Renal cortex interstitium (tissue), 15 donors: ENCODE measurements around the gene YAP1. TPM values are rescaled to one million over a fixed set of nuclear protein-coding genes. Genes with fewer than 3 reads are reported as not detected.

Experiments used
- DNase-seq, 11 donors: peaks; one replicate each; pipeline ENCODE4 v3.0.0-alpha.2; 2013; ENCODE audit warnings: low read depth in 9 of 11, low spot score in 4 of 11; ENCODE audit errors: extremely low read depth in 1 of 11
- long read RNA-seq, 16 experiments: transcript quantifications; one replicate each; lab custom pipeline, GENCODE V29; 2026
- polyA plus RNA-seq, 3 donors: library from polyadenylated mRNA; unstranded; fragments of 120-200 nt; gene quantifications; one replicate each; pipeline ENCODE4 v1.2.1, GENCODE V29; 2013; ENCODE audit not compliant: insufficient read length in 3 of 3

The YAP1 gene
- polyA plus RNA-seq: 100 to 1,000 TPM; 186 to 206 (median 193) TPM
- long read RNA-seq, donor 1, full-length matches to known transcripts: 7 of 107 reads
- long read RNA-seq, donor 1, partial matches to known transcripts: 100 of 107 reads
- long read RNA-seq, donor 1, other reads (novel, unspliced or antisense): 0 of 107 reads
- long read RNA-seq, donor 2, full-length matches to known transcripts: 10 of 60 reads
- long read RNA-seq, donor 2, partial matches to known transcripts: 50 of 60 reads
- long read RNA-seq, donor 2, other reads (novel, unspliced or antisense): 0 of 60 reads
- long read RNA-seq, donor 3, full-length matches to known transcripts: 29 of 47 reads
- long read RNA-seq, donor 3, partial matches to known transcripts: 18 of 47 reads
- long read RNA-seq, donor 3, other reads (novel, unspliced or antisense): 0 of 47 reads
- long read RNA-seq, donor 4, full-length matches to known transcripts: 16 of 34 reads
- long read RNA-seq, donor 4, partial matches to known transcripts: 18 of 34 reads
- long read RNA-seq, donor 4, other reads (novel, unspliced or antisense): 0 of 34 reads
- long read RNA-seq, donor 5: 0 reads
- long read RNA-seq, donor 6, full-length matches to known transcripts: 24 of 165 reads
- long read RNA-seq, donor 6, partial matches to known transcripts: 141 of 165 reads
- long read RNA-seq, donor 6, other reads (novel, unspliced or antisense): 0 of 165 reads
- long read RNA-seq, donor 7, full-length matches to known transcripts: 16 of 130 reads
- long read RNA-seq, donor 7, partial matches to known transcripts: 114 of 130 reads
- long read RNA-seq, donor 7, other reads (novel, unspliced or antisense): 0 of 130 reads
- long read RNA-seq, donor 8, full-length matches to known transcripts: 22 of 70 reads
- long read RNA-seq, donor 8, partial matches to known transcripts: 48 of 70 reads
- long read RNA-seq, donor 8, other reads (novel, unspliced or antisense): 0 of 70 reads
- long read RNA-seq, donor 9, full-length matches to known transcripts: 13 of 13 reads
- long read RNA-seq, donor 9, partial matches to known transcripts: 0 of 13 reads
- long read RNA-seq, donor 9, other reads (novel, unspliced or antisense): 0 of 13 reads
- long read RNA-seq, donor 10, full-length matches to known transcripts: 11 of 32 reads
- long read RNA-seq, donor 10, partial matches to known transcripts: 21 of 32 reads
- long read RNA-seq, donor 10, other reads (novel, unspliced or antisense): 0 of 32 reads
- long read RNA-seq, donor 11, full-length matches to known transcripts: 21 of 26 reads
- long read RNA-seq, donor 11, partial matches to known transcripts: 5 of 26 reads
- long read RNA-seq, donor 11, other reads (novel, unspliced or antisense): 0 of 26 reads
- long read RNA-seq, donor 12, full-length matches to known transcripts: 9 of 39 reads
- long read RNA-seq, donor 12, partial matches to known transcripts: 30 of 39 reads
- long read RNA-seq, donor 12, other reads (novel, unspliced or antisense): 0 of 39 reads
- long read RNA-seq, donor 13: 0 reads
- long read RNA-seq, donor 14, full-length matches to known transcripts: 11 of 11 reads
- long read RNA-seq, donor 14, partial matches to known transcripts: 0 of 11 reads
- long read RNA-seq, donor 14, other reads (novel, unspliced or antisense): 0 of 11 reads
- long read RNA-seq, donor 15, full-length matches to known transcripts: 11 of 11 reads
- long read RNA-seq, donor 15, partial matches to known transcripts: 0 of 11 reads
- long read RNA-seq, donor 15, other reads (novel, unspliced or antisense): 0 of 11 reads
- long read RNA-seq, donor 16, full-length matches to known transcripts: 61 of 143 reads
- long read RNA-seq, donor 16, partial matches to known transcripts: 69 of 143 reads
- long read RNA-seq, donor 16, other reads (novel, unspliced or antisense): 13 of 143 reads

- DNase-seq: peak; percentile 84 to 95 (median 90)
Measured at GRCh38 chr11:102109896-102110760, at the start of gene YAP1. Gene YAP1 (plus strand): TSS chr11:102110447. CDS start chr11:102110849, 402 bp downstream.

GRCh38 chr11:102061276-102061675 is 49.0 kb upstream of the YAP1 start:
- DNase-seq: no peak

GRCh38 chr11:102062106-102062505 is 48.1 kb upstream of the YAP1 start:
- no peak for DNase-seq

GRCh38 chr11:102064316-102064715 is 45.9 kb upstream of the YAP1 start:
- DNase-seq: no peak

GRCh38 chr11:102070766-102071165 is 39.5 kb upstream of the YAP1 start:
- DNase-seq: no peak

- no peak for DNase-seq
Measured at GRCh38 chr11:102071497-102072472, 38.5 kb upstream of the YAP1 start.

GRCh38 chr11:102073253-102073652 is 37.0 kb upstream of the YAP1 start:
- DNase-seq: no peak

- no peak for DNase-seq
Measured at GRCh38 chr11:102079625-102080024, 30.6 kb upstream of the YAP1 start.

GRCh38 chr11:102081313-102081712 is 28.9 kb upstream of the YAP1 start:
- no peak for DNase-seq

GRCh38 chr11:102085864-102086551 is 24.2 kb upstream of the YAP1 start:
- DNase-seq: no peak

- DNase-seq: no peak
Measured at GRCh38 chr11:102097186-102097585, 13.1 kb upstream of the YAP1 start.

GRCh38 chr11:102099755-102100154 is 10.5 kb upstream of the YAP1 start:
- DNase-seq: no peak

GRCh38 chr11:102108734-102109440 is 1.4 kb upstream of the YAP1 start:
- no peak for DNase-seq

- DNase-seq: peak in 1 of 11 donors; percentile 38
Measured at GRCh38 chr11:102110761-102111010, 439 bp downstream of the YAP1 start.
